Heart left ventricle (tissue), 16 donors: Measurements from ENCODE around the gene OR4A16. TPM values are rescaled to one million over a fixed set of nuclear protein-coding genes. Genes with fewer than 3 reads are reported as not detected.

Experiments
- ATAC-seq, 4 donors: fragments of 200-7000 bp; cut with Tn5 transposase; one replicate each; pipeline ENCODE4 v1.9.1; 2020 to 2022; ENCODE audit warnings: moderate library complexity in 4 of 4, mild to moderate bottlenecking in 3 of 4, moderate number of reproducible peaks in 1 of 4
- DNase-seq, 5 donors: peaks; one replicate each; pipeline ENCODE4 v3.0.0-alpha.2; 2020
- H3K27ac ChIP-seq, 12 donors: fragments of 200-600 bp; sonication (generic) in 4 of 12; one replicate each; pipeline versions ENCODE4 v1.5.0 to v1.8.0; 2016 to 2022; ENCODE audit warnings: mild to moderate bottlenecking in 2 of 12
- H3K27me3 ChIP-seq, 9 donors: fragments of 200-600 bp; sonication (generic) in 2 of 9; one replicate each; pipeline versions ENCODE4 v1.5.1 to v1.8.0; 2016 to 2022; ENCODE audit warnings: mild to moderate bottlenecking in 3 of 9
- H3K36me3 ChIP-seq, 9 donors: fragments of 200-600 bp; sonication (generic) in 2 of 9; one replicate each; pipeline versions ENCODE4 v1.5.0 to v1.8.0; 2018 to 2022; ENCODE audit warnings: mild to moderate bottlenecking in 2 of 9
- H3K4me1 ChIP-seq, 12 donors: fragments of 200-600 bp; sonication (generic) in 4 of 12; one replicate each; pipeline versions ENCODE4 v1.5.0 to v1.8.0; 2016 to 2022; ENCODE audit warnings: mild to moderate bottlenecking in 3 of 12
- H3K4me3 ChIP-seq, 12 donors: fragments of 200-600 bp; sonication (generic) in 4 of 12; one replicate each; pipeline versions ENCODE4 v1.5.0 to v1.8.0; 2017 to 2022; ENCODE audit warnings: mild to moderate bottlenecking in 9 of 12, moderate library complexity in 4 of 12
- H3K9me3 ChIP-seq, 12 donors: fragments of 200-600 bp; sonication (generic) in 4 of 12; one replicate each; pipeline versions ENCODE4 v1.5.0 to v1.8.0; 2016 to 2022; ENCODE audit warnings: mild to moderate bottlenecking in 1 of 12
- POLR2A ChIP-seq, 2 donors: fragments of 450-650 bp; IDR thresholded peaks; one replicate each; pipeline ENCODE4 v1.6.1; 2017; ENCODE audit warnings: antibody characterized with exemption in 2 of 2, mild to moderate bottlenecking in 2 of 2, moderate library complexity in 2 of 2
- WGBS, 4 donors: extraction: QIAGEN DNeasy Blood & Tissue Kit in 2 of 4; methylation state at CpG; one replicate each; pipeline versions ENCODE4 v1.1.5 to v1.1.7; 2013 to 2018; 5-methylcytosine and 5-hydroxymethylcytosine counted together
- intact Hi-C, 10 donors: fragments of 100-400 bp; cut with DNase I; formaldehyde crosslinking; loops; one replicate each; pipeline versions ENCODE4 v1.11.1 to v1.14.2; 2022
- polyA plus RNA-seq, 2 donors: library from polyadenylated mRNA; stranded (reverse); fragments of 200-250 nt; gene quantifications; one replicate each; pipeline ENCODE4 v1.2.3, GENCODE V29; 2013
- total RNA-seq, 9 donors: library from RNA; depleted of rRNA in 2 of 9; stranded (reverse); fragments of >200 nt in 2 of 9; fragmentation: NEBNext Ultra II Directional in 3 of 9; extraction: Animal tissue kit (Norgen Biotek cat#: 25700) in 3 of 9; gene quantifications; one replicate each; pipeline versions ENCODE4 v1.1.0 to v1.2.4, GENCODE V29; 2016 to 2023
- TF ChIP-seq, protein P1 (sequence below), 12 donors: fragments of 200-600 bp; sonication (generic) in 4 of 12; IDR thresholded peaks; one replicate each; pipeline versions ENCODE4 v1.5.0 to v1.8.0; 2018 to 2022; ENCODE audit warnings: antibody characterized with exemption in 12 of 12, mild to moderate bottlenecking in 5 of 12
- donor health status: ischemic (EF 13 %, LVEDD 7.1; RV severe dilation, severe dysfunction).
- donor health status: healthy with polysubstance abuse.
- donor health status: DM: no; HTN: yes; CAD: no.
- donor health status: DM: no; HTN: no; CAD: no.
- donor health status: ischemic (EF 25% LVEDD 6.9; RV normal size, moderate dysfunction).
- donor health status: ischemic (EF 25% LVEDD 5.7; RV mildly dilated, moderate dysfunction).
- donor health status: healthy.
- donor health status: DM: yes; HTN: yes; CAD: no.
- donor health status: ischemic (EF 35%, LVEDD 5.7; RV mildly dilated, moderate dysfunction).
- donor health status: nonischemic (EF 11% LVEDD 7.7; RV severe dilation, severe dysfunction).
- donor health status: DM: yes; HTN: yes; CAD: no.
- donor health status: PGD.
- donor health status: ischemic (EF 29% LVEDD 5.4; RV normal size, mild dysfunction).
- donor health status: nonischemic (EF 23%, LVEDD 6.1; RV moderate dilation, normal function).

Gene OR4A16
- total and polyA plus RNA-seq, 11 donors = not detected

DNA sequence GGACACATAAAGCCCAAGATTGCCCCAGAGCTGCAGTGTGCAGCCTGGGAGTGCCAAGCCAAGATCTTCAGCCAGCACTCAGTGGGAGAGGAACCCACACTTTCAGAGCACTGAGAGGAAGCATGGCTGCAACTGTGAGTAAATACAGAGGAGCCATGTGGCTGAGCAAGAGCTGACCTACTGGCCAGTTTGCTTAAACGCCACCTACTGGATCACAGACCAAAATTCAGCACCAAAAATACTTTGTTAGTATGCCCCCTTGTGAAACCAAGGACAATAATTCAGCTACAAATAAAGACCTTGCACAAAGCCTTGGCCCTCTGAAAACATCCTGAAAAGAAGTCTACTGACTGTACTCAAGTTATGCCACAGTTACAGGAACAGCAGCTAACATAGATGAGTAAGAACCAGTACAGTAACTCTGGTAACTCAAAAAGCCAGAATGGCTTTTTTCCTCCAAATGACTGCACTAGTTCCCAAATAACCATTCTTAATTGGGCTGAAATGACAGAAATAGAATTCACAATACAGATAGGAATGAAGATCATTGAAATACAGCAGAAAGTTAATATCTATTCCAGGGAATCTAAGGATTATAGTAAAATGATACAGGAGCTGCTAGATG is 14.7 kb downstream of the OR4A16 start:
- H3K27ac ChIP-seq = no peak overlapping the region
- no peaks in the 10 kb centered on the region for H3K27me3 ChIP-seq
- no peaks in the 10 kb centered on the region for H3K4me1 ChIP-seq
- no peak for DNase-seq
- H3K4me3 ChIP-seq = no peak overlapping the region
- WGBS, 4 donors = 2 to 20% (median 8%) methylated on average over 1 of the region's 1 CpG
- H3K36me3 ChIP-seq = no peaks in the 10 kb centered on the region
- intact Hi-C loops = no loop called here
- H3K9me3 ChIP-seq = peaks cover 0 to 3% (median 0%) of the 10 kb centered on the region in 12 donors
- TF ChIP-seq, protein P1, sequence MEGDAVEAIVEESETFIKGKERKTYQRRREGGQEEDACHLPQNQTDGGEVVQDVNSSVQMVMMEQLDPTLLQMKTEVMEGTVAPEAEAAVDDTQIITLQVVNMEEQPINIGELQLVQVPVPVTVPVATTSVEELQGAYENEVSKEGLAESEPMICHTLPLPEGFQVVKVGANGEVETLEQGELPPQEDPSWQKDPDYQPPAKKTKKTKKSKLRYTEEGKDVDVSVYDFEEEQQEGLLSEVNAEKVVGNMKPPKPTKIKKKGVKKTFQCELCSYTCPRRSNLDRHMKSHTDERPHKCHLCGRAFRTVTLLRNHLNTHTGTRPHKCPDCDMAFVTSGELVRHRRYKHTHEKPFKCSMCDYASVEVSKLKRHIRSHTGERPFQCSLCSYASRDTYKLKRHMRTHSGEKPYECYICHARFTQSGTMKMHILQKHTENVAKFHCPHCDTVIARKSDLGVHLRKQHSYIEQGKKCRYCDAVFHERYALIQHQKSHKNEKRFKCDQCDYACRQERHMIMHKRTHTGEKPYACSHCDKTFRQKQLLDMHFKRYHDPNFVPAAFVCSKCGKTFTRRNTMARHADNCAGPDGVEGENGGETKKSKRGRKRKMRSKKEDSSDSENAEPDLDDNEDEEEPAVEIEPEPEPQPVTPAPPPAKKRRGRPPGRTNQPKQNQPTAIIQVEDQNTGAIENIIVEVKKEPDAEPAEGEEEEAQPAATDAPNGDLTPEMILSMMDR (IDR thresholded peaks at IDR 0.05) = no peak
- no peak for TF ChIP-seq POLR2A (IDR thresholded peaks at IDR 0.05)
- ATAC-seq = no peak

DNA sequence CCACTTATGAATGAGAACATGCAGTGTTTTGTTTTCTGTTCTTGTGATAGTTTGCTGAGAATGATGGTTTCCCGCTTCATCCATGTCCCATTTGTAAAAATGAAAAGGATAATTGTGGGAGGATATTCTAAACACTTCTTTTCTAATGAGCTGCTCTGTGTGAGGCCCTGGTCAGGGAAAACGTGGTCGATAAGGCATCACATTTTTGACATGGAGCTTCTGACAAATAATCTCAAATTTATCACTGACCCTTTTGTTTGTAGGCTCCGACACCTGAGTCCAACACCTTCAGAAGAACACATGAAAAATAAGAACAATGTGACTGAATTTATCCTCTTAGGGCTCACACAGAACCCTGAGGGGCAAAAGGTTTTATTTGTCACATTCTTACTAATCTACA is 24.7 kb downstream of the OR4A16 start, which contains the start of gene OR4A15:
TSS of gene OR4A15 (plus strand) at position 301 of the 400 bp plus-strand sequence. CDS start at position 301, 0 bp downstream.
- TF ChIP-seq POLR2A (IDR thresholded peaks at IDR 0.05) = no peak
- Histone ChIP-seq H3K9me3 (peaks cover 0 to 13% (median 0%) of the 10 kb centered on the region in 12 donors), H3K27me3 (no peaks in the 10 kb centered on the region), H3K36me3 (no peaks in the 10 kb centered on the region), H3K4me1 (no peaks in the 10 kb centered on the region), H3K27ac (no peak within 1 kb of the TSS), H3K4me3 (no peak within 1 kb of the TSS)
- no peak for DNase-seq
- intact Hi-C loops = no loop called here
- WGBS, 4 donors = 54 to 60% (median 57%) methylated on average over 4 of the region's 4 CpGs
- no peak for ATAC-seq

Other genes with a start within 250 kb of the OR4A16 start
- gene TRIM48, start 81.0 kb upstream of the OR4A16 start, total RNA-seq = not detected
- gene TRIM48, start 81.0 kb upstream of the OR4A16 start, polyA plus RNA-seq = not detected
- not detected for gene OR4A15, start 24.8 kb downstream of the OR4A16 start, total RNA-seq
- not detected for gene OR4A15, start 24.8 kb downstream of the OR4A16 start, polyA plus RNA-seq
- not detected for gene OR4C15, start 211.3 kb downstream of the OR4A16 start, total RNA-seq
- gene OR4C15, start 211.3 kb downstream of the OR4A16 start, polyA plus RNA-seq = not detected
- gene OR4C16, start 228.9 kb downstream of the OR4A16 start, total RNA-seq = not detected
- not detected for gene OR4C16, start 228.9 kb downstream of the OR4A16 start, polyA plus RNA-seq